ENCODE data around the gene RAMP1. TPM values are rescaled to one million over a fixed set of nuclear protein-coding genes. Genes with fewer than 3 reads are reported as not detected.

Gene RAMP1
- total RNA-seq, 1 experiment from 2014 or later, result 0.63 TPM

DNA sequence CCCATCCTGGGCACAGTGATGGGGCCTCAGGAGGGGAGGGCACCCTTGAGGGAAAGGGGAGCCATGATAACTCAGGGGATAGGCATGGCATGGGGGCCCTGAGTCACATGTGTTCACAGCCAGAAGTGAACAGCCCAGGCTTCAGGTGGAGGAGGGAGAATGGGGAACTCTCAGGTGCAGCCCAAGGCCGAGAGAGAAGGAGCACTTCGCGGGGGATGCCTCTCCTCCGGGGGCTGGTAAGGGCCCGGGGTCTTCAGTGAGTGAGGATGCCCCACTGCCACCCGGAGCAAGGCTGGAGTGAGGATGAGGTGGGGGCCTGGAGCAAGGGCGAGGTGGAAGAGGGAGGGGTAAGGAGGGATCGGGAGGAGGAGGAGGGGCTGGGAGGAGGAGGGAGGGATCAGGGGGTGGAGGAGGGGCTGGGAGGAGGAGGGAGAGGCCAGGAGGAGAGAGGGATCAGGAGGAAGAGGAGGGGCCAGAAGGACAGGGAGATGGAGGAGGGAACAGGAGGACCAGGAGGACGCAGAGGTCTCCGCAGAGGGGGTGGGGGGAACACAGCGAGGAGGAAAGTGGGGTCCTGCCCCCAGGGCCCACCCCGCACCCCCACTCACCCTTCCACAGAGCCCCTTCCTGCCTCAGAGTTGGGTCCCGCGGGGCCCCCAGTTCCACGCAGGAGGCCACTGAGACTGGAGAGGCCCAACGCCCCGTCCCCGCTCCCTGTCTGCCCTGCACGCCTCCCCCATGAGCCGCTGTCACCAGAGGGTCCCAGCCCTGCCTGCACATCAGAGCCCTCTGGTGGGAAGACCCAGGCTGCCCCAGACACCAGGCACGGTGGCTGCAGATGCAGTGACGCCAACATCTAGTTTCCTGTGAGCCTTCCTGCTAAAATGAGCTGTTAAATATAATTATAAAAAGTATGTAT lies 42.8 kb downstream of the RAMP1 start:
- no peaks in the 10 kb centered on the region for H3K4me1 ChIP-seq (ENCODE audit: insufficient read depth, low read length)
- WGBS (ENCODE audit: extremely low coverage, insufficient read length, low lambda C conversion rate), result no CpG with 5 or more reads among the region's 22 CpGs
- Mint-ChIP-seq H3K9me3 (peaks cover 3 to 4% of the 10 kb centered on the region in 2 experiments), H3K27me3 (ENCODE audit: low read depth) (no peaks in the 10 kb centered on the region; the same call in 1 of the 2 replicates), H3K4me1 (peaks cover 3 to 6% of the 10 kb centered on the region in 2 experiments; a peak in 3 of 4 replicates), H3K4me3 (no peak overlapping the region), H3K27ac (no peak overlapping the region), H3K36me3 (ENCODE audit: insufficient read depth in 1 of 3, low read depth in 3 of 3) (peaks cover 0 to 3% (median 3%) of the 10 kb centered on the region in 3 experiments; a peak in 4 of 7 replicates)
- H3K56ac ChIP-seq (ENCODE audit: insufficient read length, low read depth, low read length), result no peak overlapping the region
- H3T11ph ChIP-seq (ENCODE audit: low read length), result no peak overlapping the region
- DNase-seq, result peak; percentile 60
- no peak overlapping the region for H3K27ac ChIP-seq (ENCODE audit: insufficient read length, low read depth, low read length)
- no peak overlapping the region for H3K14ac ChIP-seq (ENCODE audit: insufficient read depth, low read length)
- no peak overlapping the region for H2AFZ ChIP-seq (ENCODE audit: low read length)
- no peaks in the 10 kb centered on the region for H3K79me2 ChIP-seq (ENCODE audit: insufficient read depth, low read length)
- H3K27me3 ChIP-seq (ENCODE audit: insufficient read depth, low read length), result no peaks in the 10 kb centered on the region
- H2BK5ac ChIP-seq (ENCODE audit: insufficient read length, low read length), result no peak overlapping the region
- H2BK12ac ChIP-seq (ENCODE audit: insufficient read length, low read depth, low read length), result no peak overlapping the region
- TF ChIP-seq, protein P1, sequence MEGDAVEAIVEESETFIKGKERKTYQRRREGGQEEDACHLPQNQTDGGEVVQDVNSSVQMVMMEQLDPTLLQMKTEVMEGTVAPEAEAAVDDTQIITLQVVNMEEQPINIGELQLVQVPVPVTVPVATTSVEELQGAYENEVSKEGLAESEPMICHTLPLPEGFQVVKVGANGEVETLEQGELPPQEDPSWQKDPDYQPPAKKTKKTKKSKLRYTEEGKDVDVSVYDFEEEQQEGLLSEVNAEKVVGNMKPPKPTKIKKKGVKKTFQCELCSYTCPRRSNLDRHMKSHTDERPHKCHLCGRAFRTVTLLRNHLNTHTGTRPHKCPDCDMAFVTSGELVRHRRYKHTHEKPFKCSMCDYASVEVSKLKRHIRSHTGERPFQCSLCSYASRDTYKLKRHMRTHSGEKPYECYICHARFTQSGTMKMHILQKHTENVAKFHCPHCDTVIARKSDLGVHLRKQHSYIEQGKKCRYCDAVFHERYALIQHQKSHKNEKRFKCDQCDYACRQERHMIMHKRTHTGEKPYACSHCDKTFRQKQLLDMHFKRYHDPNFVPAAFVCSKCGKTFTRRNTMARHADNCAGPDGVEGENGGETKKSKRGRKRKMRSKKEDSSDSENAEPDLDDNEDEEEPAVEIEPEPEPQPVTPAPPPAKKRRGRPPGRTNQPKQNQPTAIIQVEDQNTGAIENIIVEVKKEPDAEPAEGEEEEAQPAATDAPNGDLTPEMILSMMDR (conservative IDR thresholded peaks at IDR 0.05), result peak; percentile 25; the same call in 1 of the 3 replicates
- no peak overlapping the region for H3K4ac ChIP-seq (ENCODE audit: low read depth, low read length)
- no peak overlapping the region for H3K18ac ChIP-seq (ENCODE audit: insufficient read length, low read depth, low read length)
- H3K23me2 ChIP-seq (ENCODE audit: insufficient read length, low read depth, low read length, poor library complexity, severe bottlenecking), result no peaks in the 10 kb centered on the region
- H3K23ac ChIP-seq (ENCODE audit: insufficient read length, low read depth, low read length), result no peak overlapping the region
- no peaks in the 10 kb centered on the region for H4K20me1 ChIP-seq (ENCODE audit: control insufficient read depth, insufficient read depth, insufficient read length)
- H3K9me3 ChIP-seq (ENCODE audit: control insufficient read depth, low read depth, low read length), result no peaks in the 10 kb centered on the region
- no peak overlapping the region for H2BK20ac ChIP-seq (ENCODE audit: low read depth, low read length, poor library complexity, severe bottlenecking)
- H4K5ac ChIP-seq (ENCODE audit: insufficient read length, low read depth, low read length), result no peak overlapping the region
- no peak overlapping the region for H2BK120ac ChIP-seq (ENCODE audit: low read depth, low read length, poor library complexity, severe bottlenecking)
- no peak overlapping the region for H3K4me2 ChIP-seq (ENCODE audit: insufficient read depth, insufficient read length, low read length)
- H3K9ac ChIP-seq (ENCODE audit: extremely low read depth, insufficient read length, low read length), result no peak overlapping the region
- no peak overlapping the region for H4K91ac ChIP-seq (ENCODE audit: insufficient read length, low read depth, low read length)
- no peak overlapping the region for H2BK15ac ChIP-seq (ENCODE audit: low read depth, low read length)
- H4K8ac ChIP-seq (replicated peaks; ENCODE audit: insufficient read length, low read depth, low read length), result no peak overlapping the region
- H2AK5ac ChIP-seq (ENCODE audit: insufficient read length, low read length), result no peak overlapping the region
- H3K79me1 ChIP-seq (ENCODE audit: insufficient read depth, low read depth, low read length, poor library complexity, severe bottlenecking), result no peaks in the 10 kb centered on the region

Data from H9 (cell line).